HepG2 (cell line): Measurements from ENCODE around the gene ACSM3. TPM values are rescaled to one million over a fixed set of nuclear protein-coding genes. Genes with fewer than 3 reads are reported as not detected.

Experiments used
- ADNP ChIP-seq: sonication (generic); formaldehyde crosslinking; IDR thresholded peaks from 2 replicates; pipeline ENCODE4 v1.4.0; 2020; ENCODE audit warnings: missing genetic modification reagents
- ARID2 ChIP-seq: sonication (generic); formaldehyde crosslinking; IDR thresholded peaks from 2 replicates; pipeline ENCODE4 v1.8.1; 2022; ENCODE audit warnings: mild to moderate bottlenecking, missing genetic modification reagents, borderline replicate concordance
- KDM5A ChIP-seq: fragments of 200-600 bp; sonication (generic); IDR thresholded peaks from 2 replicates; pipeline ENCODE4 v1.7.0; 2018; ENCODE audit warnings: antibody characterized with exemption, mild to moderate bottlenecking, low read length, borderline replicate concordance
- MIER2 ChIP-seq: IDR thresholded peaks from 2 replicates; pipeline ENCODE4 v1.6.1; 2016; ENCODE audit warnings: missing biosample characterization, missing genetic modification reagents
- NFE2 ChIP-seq: sonication (generic); formaldehyde crosslinking; IDR thresholded peaks from 2 replicates; pipeline ENCODE4 v1.4.0; 2020; ENCODE audit warnings: missing genetic modification reagents
- PAF1 ChIP-seq: IDR thresholded peaks from 2 replicates; pipeline ENCODE4 v1.6.1; 2016; ENCODE audit warnings: missing genetic modification reagents, missing compliant biosample characterization
- RAD51 ChIP-seq: fragments of 450-650 bp; IDR thresholded peaks from 2 replicates; pipeline ENCODE4 v1.6.1; 2016; ENCODE audit warnings: borderline replicate concordance
- SAFB2 ChIP-seq: sonication (generic); formaldehyde crosslinking; IDR thresholded peaks from 2 replicates; pipeline ENCODE4 v1.5.1; 2020; ENCODE audit warnings: missing genetic modification reagents, low read depth, mild to moderate bottlenecking, borderline replicate concordance
- SOX13 ChIP-seq, 3 experiments: fragments of 450-650 bp in 1 of 3; sonication (generic) in 1 of 3; formaldehyde crosslinking in 1 of 3; IDR thresholded peaks in 2 of 3; conservative IDR thresholded peaks in 1 of 3; 2 replicates each; pipeline versions ENCODE4 v1.5.0 to v1.6.1; 2016 to 2020; ENCODE audit warnings: antibody characterized with exemption in 1 of 3, mild to moderate bottlenecking in 1 of 3, missing compliant biosample characterization in 1 of 3, missing genetic modification reagents in 1 of 3, moderate library complexity in 1 of 3
- SP5 ChIP-seq: IDR thresholded peaks from 2 replicates; pipeline ENCODE4 v1.6.1; 2016; ENCODE audit warnings: low read depth, borderline replicate concordance
- SRSF1 ChIP-seq: fragments of 200-400 bp; formaldehyde crosslinking; optimal IDR thresholded peaks from 2 replicates; pipeline ENCODE3; 2017; ENCODE audit warnings: mild to moderate bottlenecking, low read depth, low read length, moderate library complexity
- STAG1 ChIP-seq: sonication (generic); formaldehyde crosslinking; IDR thresholded peaks from 2 replicates; pipeline ENCODE4 v1.4.0; 2020; ENCODE audit warnings: missing genetic modification reagents
- ZFAT ChIP-seq: sonication (generic); formaldehyde crosslinking; conservative IDR thresholded peaks from 2 replicates; pipeline ENCODE4 v1.8.1; 2023; ENCODE audit warnings: missing genetic modification reagents, inconsistent platforms
- ZNF20 ChIP-seq: sonication (generic); formaldehyde crosslinking; IDR thresholded peaks from 2 replicates; pipeline ENCODE4 v1.4.0; 2020; ENCODE audit warnings: mild to moderate bottlenecking, moderate library complexity, missing genetic modification reagents
- ZNF430 ChIP-seq: sonication (generic); formaldehyde crosslinking; IDR thresholded peaks from 2 replicates; pipeline ENCODE4 v1.9.0; 2021; ENCODE audit warnings: mild to moderate bottlenecking, missing genetic modification reagents
- ZNF431 ChIP-seq: sonication (generic); formaldehyde crosslinking; IDR thresholded peaks from 2 replicates; pipeline ENCODE4 v1.9.0; 2022; ENCODE audit warnings: missing genetic modification reagents, low read depth, mild to moderate bottlenecking, borderline replicate concordance
- ZNF746 ChIP-seq: sonication (generic); formaldehyde crosslinking; IDR thresholded peaks from 2 replicates; pipeline ENCODE4 v1.8.0; 2022; ENCODE audit warnings: mild to moderate bottlenecking, missing genetic modification reagents
- polyA plus RNA-seq, 8 experiments: library from polyadenylated mRNA; depleted of rRNA in 3 of 8; stranded (reverse) in 7 of 8; unstranded in 1 of 8; fragments of >200 nt; fragmentation: Illumina TruSeq in 4 of 8; extraction: Trizol in 4 of 8; gene quantifications; 2 replicates each; pipeline versions ENCODE4 v1.2.1 to v1.2.3, GENCODE V29; 2011 to 2016; ENCODE audit warnings: low read depth in 4 of 8, missing spikeins in 1 of 8, mixed read lengths in 1 of 8; ENCODE audit not compliant: insufficient read depth in 1 of 8
- total RNA-seq, 5 experiments: library from RNA; depleted of rRNA; stranded (reverse); fragments of >200 nt; fragmentation: Illumina TruSeq; extraction: Trizol; gene quantifications; 2 replicates each; pipeline ENCODE4 v1.2.3, GENCODE V29; 2016; ENCODE audit warnings: low read depth in 1 of 5
- TF ChIP-seq, protein P1 (sequence below): sonication (generic); formaldehyde crosslinking; IDR thresholded peaks from 2 replicates; pipeline ENCODE4 v1.8.0; 2022; ENCODE audit warnings: mild to moderate bottlenecking, missing genetic modification reagents; ENCODE audit not compliant: insufficient replicate concordance
- TF ChIP-seq, protein P2 (sequence below): conservative IDR thresholded peaks from 2 replicates; pipeline ENCODE4 v1.6.1; 2018; ENCODE audit warnings: missing genetic modification reagents
- TF ChIP-seq, protein P3 (sequence below): sonication (generic); formaldehyde crosslinking; IDR thresholded peaks from 2 replicates; pipeline ENCODE4 v1.8.0; 2022; ENCODE audit warnings: missing genetic modification reagents, low read depth, mild to moderate bottlenecking, borderline replicate concordance
- TF ChIP-seq, protein P4 (sequence below): sonication (generic); formaldehyde crosslinking; IDR thresholded peaks from 2 replicates; pipeline ENCODE4 v1.4.0; 2020; ENCODE audit warnings: missing genetic modification reagents

Gene ACSM3
- total and polyA plus RNA-seq, 2 of the 13 experiments (the other 11 are each of a cell fraction or from before 2014, with no cell fraction given) = 74.0 to 108 TPM

DNA sequence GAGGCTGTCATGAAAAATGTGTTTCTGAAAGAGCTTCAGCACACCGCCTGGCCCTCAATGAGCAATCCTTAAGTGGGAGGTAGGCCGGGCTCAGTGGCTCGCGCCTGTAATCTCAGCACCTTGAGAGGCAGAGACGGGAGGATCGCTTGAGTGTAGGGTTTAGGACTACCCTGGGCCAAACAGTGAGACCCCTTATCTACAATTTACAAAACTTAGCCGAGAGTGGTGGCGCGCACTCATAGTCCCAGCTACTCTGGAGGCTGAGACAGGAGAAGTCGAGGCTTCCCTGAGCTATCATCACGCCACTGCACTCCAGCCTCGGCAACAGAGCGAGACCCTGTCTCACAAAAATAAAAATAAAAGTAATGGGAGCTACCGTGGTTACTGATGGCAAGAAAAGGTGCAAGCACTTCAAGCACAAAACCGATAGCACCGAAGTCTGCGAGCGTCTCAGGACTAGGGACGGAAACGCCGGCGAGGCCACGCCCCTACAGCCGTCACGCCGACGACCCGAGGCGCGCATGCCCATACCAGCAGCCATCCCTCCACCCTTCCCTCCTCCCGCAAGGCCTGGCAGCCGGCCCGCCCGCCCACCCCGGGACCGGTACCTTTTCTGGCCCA, 22.8 kb upstream of the ACSM3 start (continued):
- TF ChIP-seq, protein P1, sequence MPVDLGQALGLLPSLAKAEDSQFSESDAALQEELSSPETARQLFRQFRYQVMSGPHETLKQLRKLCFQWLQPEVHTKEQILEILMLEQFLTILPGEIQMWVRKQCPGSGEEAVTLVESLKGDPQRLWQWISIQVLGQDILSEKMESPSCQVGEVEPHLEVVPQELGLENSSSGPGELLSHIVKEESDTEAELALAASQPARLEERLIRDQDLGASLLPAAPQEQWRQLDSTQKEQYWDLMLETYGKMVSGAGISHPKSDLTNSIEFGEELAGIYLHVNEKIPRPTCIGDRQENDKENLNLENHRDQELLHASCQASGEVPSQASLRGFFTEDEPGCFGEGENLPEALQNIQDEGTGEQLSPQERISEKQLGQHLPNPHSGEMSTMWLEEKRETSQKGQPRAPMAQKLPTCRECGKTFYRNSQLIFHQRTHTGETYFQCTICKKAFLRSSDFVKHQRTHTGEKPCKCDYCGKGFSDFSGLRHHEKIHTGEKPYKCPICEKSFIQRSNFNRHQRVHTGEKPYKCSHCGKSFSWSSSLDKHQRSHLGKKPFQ (CRISPR knock-in tag) = no peak
- TF ChIP-seq, protein P2, sequence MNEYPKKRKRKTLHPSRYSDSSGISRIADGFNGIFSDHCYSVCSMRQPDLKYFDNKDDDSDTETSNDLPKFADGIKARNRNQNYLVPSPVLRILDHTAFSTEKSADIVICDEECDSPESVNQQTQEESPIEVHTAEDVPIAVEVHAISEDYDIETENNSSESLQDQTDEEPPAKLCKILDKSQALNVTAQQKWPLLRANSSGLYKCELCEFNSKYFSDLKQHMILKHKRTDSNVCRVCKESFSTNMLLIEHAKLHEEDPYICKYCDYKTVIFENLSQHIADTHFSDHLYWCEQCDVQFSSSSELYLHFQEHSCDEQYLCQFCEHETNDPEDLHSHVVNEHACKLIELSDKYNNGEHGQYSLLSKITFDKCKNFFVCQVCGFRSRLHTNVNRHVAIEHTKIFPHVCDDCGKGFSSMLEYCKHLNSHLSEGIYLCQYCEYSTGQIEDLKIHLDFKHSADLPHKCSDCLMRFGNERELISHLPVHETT = no peak; the same call in 1 of the 2 replicates
- TF ChIP-seq ZNF430 = 0 out of 2 replicates have a peak, but pooled peaks have one; percentile 9
- peak; percentile 40; the same call in 1 of the 2 replicates for TF ChIP-seq ZNF746 (CRISPR knock-in tag)
- TF ChIP-seq RAD51 = no peak
- TF ChIP-seq KDM5A = peak; percentile 90; the same call in 1 of the 2 replicates
- TF ChIP-seq SP5 = no peak
- TF ChIP-seq, protein P3, sequence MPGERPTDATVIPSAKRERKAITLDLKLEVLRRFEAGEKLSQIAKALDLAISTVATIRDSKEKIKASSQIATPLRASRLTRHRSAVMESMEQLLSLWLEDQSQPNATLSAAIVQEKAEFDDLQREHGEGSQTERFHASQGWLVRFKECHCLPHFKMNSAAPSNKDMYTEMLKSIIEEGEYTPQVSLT (CRISPR knock-in tag) = 0 out of 2 replicates have a peak, but pooled peaks have one; percentile 40
- TF ChIP-seq, protein P4, sequence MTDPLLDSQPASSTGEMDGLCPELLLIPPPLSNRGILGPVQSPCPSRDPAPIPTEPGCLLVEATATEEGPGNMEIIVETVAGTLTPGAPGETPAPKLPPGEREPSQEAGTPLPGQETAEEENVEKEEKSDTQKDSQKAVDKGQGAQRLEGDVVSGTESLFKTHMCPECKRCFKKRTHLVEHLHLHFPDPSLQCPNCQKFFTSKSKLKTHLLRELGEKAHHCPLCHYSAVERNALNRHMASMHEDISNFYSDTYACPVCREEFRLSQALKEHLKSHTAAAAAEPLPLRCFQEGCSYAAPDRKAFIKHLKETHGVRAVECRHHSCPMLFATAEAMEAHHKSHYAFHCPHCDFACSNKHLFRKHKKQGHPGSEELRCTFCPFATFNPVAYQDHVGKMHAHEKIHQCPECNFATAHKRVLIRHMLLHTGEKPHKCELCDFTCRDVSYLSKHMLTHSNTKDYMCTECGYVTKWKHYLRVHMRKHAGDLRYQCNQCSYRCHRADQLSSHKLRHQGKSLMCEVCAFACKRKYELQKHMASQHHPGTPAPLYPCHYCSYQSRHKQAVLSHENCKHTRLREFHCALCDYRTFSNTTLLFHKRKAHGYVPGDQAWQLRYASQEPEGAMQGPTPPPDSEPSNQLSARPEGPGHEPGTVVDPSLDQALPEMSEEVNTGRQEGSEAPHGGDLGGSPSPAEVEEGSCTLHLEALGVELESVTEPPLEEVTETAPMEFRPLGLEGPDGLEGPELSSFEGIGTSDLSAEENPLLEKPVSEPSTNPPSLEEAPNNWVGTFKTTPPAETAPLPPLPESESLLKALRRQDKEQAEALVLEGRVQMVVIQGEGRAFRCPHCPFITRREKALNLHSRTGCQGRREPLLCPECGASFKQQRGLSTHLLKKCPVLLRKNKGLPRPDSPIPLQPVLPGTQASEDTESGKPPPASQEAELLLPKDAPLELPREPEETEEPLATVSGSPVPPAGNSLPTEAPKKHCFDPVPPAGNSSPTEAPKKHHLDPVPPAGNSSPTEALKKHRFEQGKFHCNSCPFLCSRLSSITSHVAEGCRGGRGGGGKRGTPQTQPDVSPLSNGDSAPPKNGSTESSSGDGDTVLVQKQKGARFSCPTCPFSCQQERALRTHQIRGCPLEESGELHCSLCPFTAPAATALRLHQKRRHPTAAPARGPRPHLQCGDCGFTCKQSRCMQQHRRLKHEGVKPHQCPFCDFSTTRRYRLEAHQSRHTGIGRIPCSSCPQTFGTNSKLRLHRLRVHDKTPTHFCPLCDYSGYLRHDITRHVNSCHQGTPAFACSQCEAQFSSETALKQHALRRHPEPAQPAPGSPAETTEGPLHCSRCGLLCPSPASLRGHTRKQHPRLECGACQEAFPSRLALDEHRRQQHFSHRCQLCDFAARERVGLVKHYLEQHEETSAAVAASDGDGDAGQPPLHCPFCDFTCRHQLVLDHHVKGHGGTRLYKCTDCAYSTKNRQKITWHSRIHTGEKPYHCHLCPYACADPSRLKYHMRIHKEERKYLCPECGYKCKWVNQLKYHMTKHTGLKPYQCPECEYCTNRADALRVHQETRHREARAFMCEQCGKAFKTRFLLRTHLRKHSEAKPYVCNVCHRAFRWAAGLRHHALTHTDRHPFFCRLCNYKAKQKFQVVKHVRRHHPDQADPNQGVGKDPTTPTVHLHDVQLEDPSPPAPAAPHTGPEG (CRISPR knock-in tag) = no peak
- TF ChIP-seq ARID2 (CRISPR knock-in tag) = no peak
- TF ChIP-seq PAF1 (CRISPR knock-in tag) = no peak
- TF ChIP-seq ZFAT (CRISPR knock-in tag) = no peak
- TF ChIP-seq SAFB2 = no peak
- TF ChIP-seq SOX13 (IDR thresholded peaks at IDR 0.05) = no peak
- no peak for TF ChIP-seq SOX13 (CRISPR knock-in tag; conservative IDR thresholded peaks at IDR 0.05 in 1 of 2, IDR thresholded peaks at IDR 0.05 in 1 of 2)
- no peak for TF ChIP-seq NFE2 (CRISPR knock-in tag)
- no peak for TF ChIP-seq ZNF20
- TF ChIP-seq MIER2 (CRISPR knock-in tag) = peak; percentile 29; the same call in 1 of the 2 replicates
- no peak for TF ChIP-seq SRSF1
- no peak for TF ChIP-seq ADNP (CRISPR knock-in tag)
- TF ChIP-seq ZNF431 (CRISPR knock-in tag) = no peak
- peak; percentile 2; the same call in 1 of the 2 replicates for TF ChIP-seq STAG1 (CRISPR knock-in tag)
